Progenitor cell of endocrine pancreas (in vitro differentiated cells): ENCODE data around the gene MYH16. TPM values are rescaled to one million over a fixed set of nuclear protein-coding genes. Genes with fewer than 3 reads are reported as not detected.

Experiments
- DNase-seq: peaks from one replicate; pipeline ENCODE4 v3.0.0; 2021; ENCODE audit warnings: low spot score; ENCODE audit not compliant: unreplicated experiment
- H3K27ac Mint-ChIP-seq: 2 replicates; pipeline ENCODE4 v1.8.0; 2021; ENCODE audit warnings: mild to moderate bottlenecking, moderate library complexity, mixed read lengths
- H3K27me3 Mint-ChIP-seq: 2 replicates; pipeline ENCODE4 v1.8.0; 2021; ENCODE audit warnings: mixed read lengths
- H3K36me3 Mint-ChIP-seq: 2 replicates; pipeline ENCODE4 v1.8.0; 2022; ENCODE audit warnings: mixed read lengths; ENCODE audit not compliant: insufficient read depth
- H3K4me1 Mint-ChIP-seq: 2 replicates; pipeline ENCODE4 v1.8.0; 2021; ENCODE audit warnings: low read depth, mixed read lengths
- H3K4me3 Mint-ChIP-seq: 2 replicates; pipeline ENCODE4 v1.8.0; 2021; ENCODE audit warnings: low read depth, mild to moderate bottlenecking, moderate library complexity, mixed read lengths
- H3K9me3 Mint-ChIP-seq: 2 replicates; pipeline ENCODE4 v1.8.0; 2021; ENCODE audit warnings: low read depth, mixed read lengths
- total RNA-seq: library from RNA; stranded (reverse); gene quantifications from 2 replicates; pipeline ENCODE4 v1.2.1, GENCODE V29; 2021
- TF ChIP-seq, protein P1 (sequence below): fragments of 200-600 bp; sonication (generic); IDR thresholded peaks from one replicate; pipeline ENCODE4 v1.5.0; 2021; ENCODE audit warnings: antibody characterized with exemption, mild to moderate bottlenecking; ENCODE audit not compliant: unreplicated experiment

MYH16 gene
- total RNA-seq, 1 donor from 2014 or later: not detected

DNA sequence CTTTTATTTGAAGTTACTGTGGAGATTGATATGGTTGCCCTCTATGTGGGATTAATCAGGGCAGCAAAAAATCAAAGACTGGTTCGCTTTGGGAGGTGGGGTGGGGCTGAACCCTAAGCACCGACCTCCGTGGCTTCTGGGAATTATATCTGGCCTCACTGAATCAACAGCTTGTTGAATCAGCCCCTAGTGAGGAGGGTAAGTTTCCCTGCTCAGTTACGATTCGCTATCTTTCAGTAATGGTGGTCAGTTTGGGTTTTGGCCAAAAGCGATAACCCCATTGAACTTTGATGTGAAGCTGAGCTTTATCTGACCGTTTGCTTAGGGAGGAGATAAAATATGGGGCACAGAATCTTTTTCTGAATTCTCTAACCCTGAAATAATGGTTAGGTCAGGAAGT, 36.5 kb downstream of the MYH16 start:
- H3K27me3 Mint-ChIP-seq: no peaks in the 10 kb centered on the region

DNA sequence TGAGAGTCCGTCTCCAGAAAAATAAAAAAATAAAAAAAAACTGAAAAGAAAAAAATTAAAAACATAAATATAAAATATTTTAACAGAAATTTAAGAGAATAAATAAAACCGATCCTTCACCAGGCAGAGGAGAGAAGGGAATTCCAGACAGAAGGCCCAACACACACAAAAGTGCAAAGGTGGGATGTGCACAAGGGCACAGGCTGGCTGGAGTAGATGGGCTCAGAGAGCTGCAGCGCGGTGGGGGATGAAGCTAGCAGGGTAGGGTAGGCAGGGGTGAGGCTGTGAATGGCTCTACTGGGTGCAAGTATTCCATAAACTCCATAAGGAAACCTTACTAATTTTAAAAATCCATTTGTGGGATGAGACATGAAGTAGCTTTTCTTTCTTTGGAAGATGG, 37.4 kb downstream of the MYH16 start:
- Mint-ChIP-seq H3K9me3 (peaks cover 6% of the 10 kb centered on the region), H3K36me3 (peaks cover 3% of the 10 kb centered on the region), H3K4me3 (no peak overlapping the region), H3K27me3 (no peaks in the 10 kb centered on the region), H3K27ac (no peak overlapping the region), H3K4me1 (no peaks in the 10 kb centered on the region)
- no peak for DNase-seq
- TF ChIP-seq, protein P1, sequence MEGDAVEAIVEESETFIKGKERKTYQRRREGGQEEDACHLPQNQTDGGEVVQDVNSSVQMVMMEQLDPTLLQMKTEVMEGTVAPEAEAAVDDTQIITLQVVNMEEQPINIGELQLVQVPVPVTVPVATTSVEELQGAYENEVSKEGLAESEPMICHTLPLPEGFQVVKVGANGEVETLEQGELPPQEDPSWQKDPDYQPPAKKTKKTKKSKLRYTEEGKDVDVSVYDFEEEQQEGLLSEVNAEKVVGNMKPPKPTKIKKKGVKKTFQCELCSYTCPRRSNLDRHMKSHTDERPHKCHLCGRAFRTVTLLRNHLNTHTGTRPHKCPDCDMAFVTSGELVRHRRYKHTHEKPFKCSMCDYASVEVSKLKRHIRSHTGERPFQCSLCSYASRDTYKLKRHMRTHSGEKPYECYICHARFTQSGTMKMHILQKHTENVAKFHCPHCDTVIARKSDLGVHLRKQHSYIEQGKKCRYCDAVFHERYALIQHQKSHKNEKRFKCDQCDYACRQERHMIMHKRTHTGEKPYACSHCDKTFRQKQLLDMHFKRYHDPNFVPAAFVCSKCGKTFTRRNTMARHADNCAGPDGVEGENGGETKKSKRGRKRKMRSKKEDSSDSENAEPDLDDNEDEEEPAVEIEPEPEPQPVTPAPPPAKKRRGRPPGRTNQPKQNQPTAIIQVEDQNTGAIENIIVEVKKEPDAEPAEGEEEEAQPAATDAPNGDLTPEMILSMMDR: no peak

More for the DNA sequence above, 36.5 kb downstream of the MYH16 start:
- peaks cover 6% of the 10 kb centered on the region for H3K9me3 Mint-ChIP-seq
- H3K36me3 Mint-ChIP-seq: peaks cover 3% of the 10 kb centered on the region
- peak overlapping the region; percentile 18 for H3K27ac Mint-ChIP-seq
- no peaks in the 10 kb centered on the region for H3K4me1 Mint-ChIP-seq
- TF ChIP-seq, protein P1: no peak
- no peak for DNase-seq
- no peak overlapping the region for H3K4me3 Mint-ChIP-seq

DNA sequence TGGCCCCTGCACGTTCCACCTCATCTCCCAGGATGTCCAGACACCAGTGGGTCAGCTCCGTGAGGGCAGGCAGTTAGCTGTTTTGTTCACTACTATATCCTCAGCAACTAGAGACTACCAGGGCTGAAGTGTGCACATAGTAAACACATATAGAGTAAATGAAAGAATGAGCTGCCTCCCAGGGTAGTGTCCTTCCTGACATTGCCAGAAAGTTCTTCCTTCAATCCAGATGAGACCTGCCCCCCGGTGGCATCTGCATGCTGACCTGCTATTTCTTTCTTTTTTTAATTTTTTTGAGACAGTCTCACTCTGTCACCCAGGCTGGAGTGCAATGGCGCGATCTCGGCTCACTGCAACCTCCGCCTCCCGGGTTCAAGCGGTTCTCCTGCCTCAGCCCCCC, 39.1 kb downstream of the MYH16 start:
- peaks cover 6% of the 10 kb centered on the region for H3K9me3 Mint-ChIP-seq
- no peak overlapping the region for H3K4me3 Mint-ChIP-seq
- H3K36me3 Mint-ChIP-seq: peaks cover 3% of the 10 kb centered on the region
- TF ChIP-seq, protein P1: no peak
- DNase-seq: no peak
- H3K4me1 Mint-ChIP-seq: no peaks in the 10 kb centered on the region
- H3K27me3 Mint-ChIP-seq: no peaks in the 10 kb centered on the region
- H3K27ac Mint-ChIP-seq: no peak overlapping the region

DNA sequence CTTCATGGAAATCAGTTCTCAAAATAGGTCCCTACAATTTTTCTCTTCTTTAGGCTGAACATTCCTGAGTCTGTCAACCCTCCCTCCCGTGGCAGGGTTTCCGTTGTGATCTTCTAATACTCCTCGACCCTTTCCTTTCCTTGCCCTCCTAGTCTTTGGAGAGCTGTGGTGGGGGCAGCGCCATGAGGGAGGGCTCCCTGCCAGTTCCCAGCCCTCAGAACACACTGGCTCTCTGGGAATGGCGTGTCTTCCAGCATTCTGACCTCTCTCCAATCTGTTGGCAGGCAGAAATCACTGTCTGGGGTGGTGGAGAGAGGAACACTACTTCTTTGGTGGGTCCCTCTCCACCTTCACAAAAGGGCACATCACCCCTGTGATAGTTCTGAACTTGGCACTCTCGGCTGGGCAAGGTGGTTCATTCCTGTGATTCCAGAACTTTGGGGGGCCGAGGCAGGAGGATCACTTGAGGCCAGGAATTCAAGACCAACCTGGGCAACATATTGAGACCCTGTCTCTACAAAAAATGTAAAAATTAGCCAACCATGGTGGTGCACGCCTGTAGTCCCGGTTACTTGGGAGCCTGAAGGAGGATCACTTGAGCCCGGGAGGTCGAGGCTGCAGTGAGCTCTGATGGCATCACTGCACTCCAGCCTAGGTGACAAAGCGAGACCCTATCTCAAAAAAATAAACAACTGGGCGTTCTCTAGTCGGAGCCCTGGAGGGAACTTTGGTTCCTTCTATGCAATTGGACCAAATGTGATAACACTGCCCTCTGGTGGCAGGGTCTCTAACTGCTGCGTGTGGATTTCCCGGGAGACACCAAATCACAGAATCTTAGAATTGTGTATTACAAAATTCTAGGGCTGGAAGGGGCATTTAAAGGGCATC, 39.9 kb downstream of the MYH16 start:
- Mint-ChIP-seq H3K36me3 (peaks cover 3% of the 10 kb centered on the region), H3K27ac (no peak overlapping the region), H3K4me1 (no peaks in the 10 kb centered on the region), H3K9me3 (peaks cover 6% of the 10 kb centered on the region), H3K4me3 (no peak overlapping the region), H3K27me3 (no peaks in the 10 kb centered on the region)
- TF ChIP-seq, protein P1: peak; percentile 94
- DNase-seq: peak; percentile 66

DNA sequence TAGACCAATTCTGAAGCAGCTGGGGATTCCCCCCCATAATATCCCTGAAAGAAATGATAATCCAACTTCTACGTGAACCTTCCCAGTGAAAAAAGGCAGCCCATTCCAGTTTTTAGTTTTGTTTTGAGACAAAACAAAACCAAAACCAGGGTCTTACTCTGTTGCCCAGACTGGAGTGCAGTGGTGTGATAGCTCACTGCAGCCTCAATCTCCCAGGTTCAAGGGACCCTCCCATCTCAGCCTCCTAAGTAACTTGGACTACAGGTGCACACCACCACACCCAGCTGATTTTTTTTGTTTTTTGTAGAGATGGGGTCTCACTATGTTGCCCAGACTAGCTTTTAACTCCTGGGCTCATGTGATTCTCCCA, 40.5 kb downstream of the MYH16 start:
- TF ChIP-seq, protein P1: no peak
- Mint-ChIP-seq H3K36me3 (peaks cover 3% of the 10 kb centered on the region), H3K4me1 (peaks cover under 1% of the 10 kb centered on the region), H3K27ac (no peak overlapping the region), H3K27me3 (no peaks in the 10 kb centered on the region), H3K9me3 (peaks cover 6% of the 10 kb centered on the region), H3K4me3 (no peak overlapping the region)
- no peak for DNase-seq
